B cell (primary cell): ENCODE data around the gene FAM229A. TPM values are rescaled to one million over a fixed set of nuclear protein-coding genes. Genes with fewer than 3 reads are reported as not detected.

Experiments used
- ATAC-seq: fragments of 200-7000 bp; cut with Tn5 transposase; one replicate; pipeline ENCODE4 v1.10.0; 2021; ENCODE audit warnings: low read depth, mild to moderate bottlenecking, moderate number of reproducible peaks, moderate library complexity
- CTCF ChIA-PET: fragments of 350-600 bp; sonication (Branson Sonifier 250); formaldehyde crosslinking; loops from one replicate; lab custom pipeline; 2021; ENCODE audit warnings: antibody characterized with exemption, inconsistent platforms; lab: Charles Lee
- POLR2A ChIA-PET: fragments of 350-600 bp; sonication (Branson Sonifier 250); formaldehyde crosslinking; loops from one replicate; lab custom pipeline; 2021; ENCODE audit warnings: antibody characterized with exemption; lab: Charles Lee
- DNase-seq: peaks from one replicate; pipeline ENCODE4 v3.0.0; 2013
- H2AFZ ChIP-seq: 2 replicates; pipeline ENCODE4 v1.6.1; 2012; ENCODE audit warnings: mild to moderate bottlenecking, low read depth, low read length; ENCODE audit not compliant: insufficient read depth, poor library complexity, severe bottlenecking
- H3K27ac ChIP-seq, 2 donors: 1 replicate in 1 of 2; 2 replicates in 1 of 2; pipeline ENCODE4 v1.5.1; 2012 to 2013; ENCODE audit warnings: low read length in 2 of 2, mild to moderate bottlenecking in 2 of 2, moderate library complexity in 1 of 2
- H3K27me3 ChIP-seq, 4 experiments: fragments of 200-600 bp in 1 of 4; sonication (generic) in 1 of 4; replicated peaks in 1 of 4; 1 replicate in 2 of 4; 2 replicates in 2 of 4; pipeline versions ENCODE4 v1.6.1 to v1.7.0; 2013 to 2016; ENCODE audit warnings: low read length in 3 of 4, mild to moderate bottlenecking in 2 of 4, mixed read lengths in 1 of 4, moderate library complexity in 1 of 4; ENCODE audit not compliant: insufficient read depth in 4 of 4, control insufficient read depth in 3 of 4; ENCODE audit errors: control extremely low read depth in 1 of 4
- H3K36me3 ChIP-seq, 2 experiments: replicated peaks in 1 of 2; 1 replicate in 1 of 2; 2 replicates in 1 of 2; pipeline versions ENCODE4 v1.6.1 to v1.7.1; 2013; ENCODE audit warnings: low read length in 1 of 2; ENCODE audit not compliant: insufficient read depth in 2 of 2, control insufficient read depth in 1 of 2; ENCODE audit errors: control extremely low read depth in 1 of 2, extremely low read depth in 1 of 2
- H3K4me1 ChIP-seq, 2 donors: fragments of 200-600 bp in 1 of 2; sonication (generic) in 1 of 2; 1 replicate in 1 of 2; 2 replicates in 1 of 2; pipeline versions ENCODE4 v1.5.1 to v1.6.1; 2013 to 2017; ENCODE audit warnings: low read length in 2 of 2; ENCODE audit not compliant: control insufficient read depth in 2 of 2, insufficient read depth in 2 of 2
- H3K4me2 ChIP-seq: replicated peaks from 2 replicates; pipeline ENCODE3; 2012; ENCODE audit warnings: mild to moderate bottlenecking, low read depth, low read length; ENCODE audit not compliant: poor library complexity, severe bottlenecking
- H3K4me3 ChIP-seq, 5 experiments: fragments of 200-600 bp in 1 of 5; sonication (generic) in 1 of 5; 1 replicate in 3 of 5; 2 replicates in 2 of 5; pipeline versions ENCODE4 v1.5.1 to v1.7.0; 2011 to 2016; ENCODE audit warnings: low read length in 4 of 5, mild to moderate bottlenecking in 4 of 5, low read depth in 2 of 5, control low read depth in 1 of 5, moderate library complexity in 1 of 5; ENCODE audit not compliant: insufficient read depth in 1 of 5; ENCODE audit errors: control extremely low read depth in 1 of 5, extremely low read depth in 1 of 5
- H3K79me2 ChIP-seq: fragments of 200-600 bp; sonication (generic); one replicate; pipeline ENCODE4 v1.6.0; 2016; ENCODE audit warnings: low read length; ENCODE audit not compliant: control insufficient read depth, insufficient read depth
- H3K9ac ChIP-seq: fragments of 200-600 bp; sonication (generic); 2 replicates; pipeline ENCODE4 v1.6.1; 2017; ENCODE audit warnings: mild to moderate bottlenecking, low read length, moderate library complexity
- H3K9me3 ChIP-seq, 3 donors: one replicate each; pipeline versions ENCODE4 v1.6.1 to v1.7.1; 2013; ENCODE audit warnings: low read length in 2 of 3; ENCODE audit not compliant: control insufficient read depth in 2 of 3, insufficient read depth in 1 of 3; ENCODE audit errors: control extremely low read depth in 1 of 3
- H4K20me1 ChIP-seq: 2 replicates; pipeline ENCODE4 v1.6.0; 2012; ENCODE audit warnings: mild to moderate bottlenecking, low read length; ENCODE audit not compliant: insufficient read depth, control insufficient read depth, poor library complexity, severe bottlenecking
- H3K27ac Mint-ChIP-seq: one replicate; pipeline ENCODE4 v1.8.0; 2021; ENCODE audit warnings: mixed read lengths
- H3K27me3 Mint-ChIP-seq: one replicate; pipeline ENCODE4 v1.8.0; 2021; ENCODE audit warnings: mixed read lengths
- H3K4me1 Mint-ChIP-seq: one replicate; pipeline ENCODE4 v1.8.0; 2021; ENCODE audit warnings: mixed read lengths
- H3K4me3 Mint-ChIP-seq: one replicate; pipeline ENCODE4 v1.8.0; 2021; ENCODE audit warnings: mixed read lengths
- H3K9me3 Mint-ChIP-seq: one replicate; pipeline ENCODE4 v1.8.0; 2022; ENCODE audit warnings: mixed read lengths; ENCODE audit not compliant: insufficient read depth
- CTCF ChIP-seq: fragments of 200-600 bp; IDR thresholded peaks from one replicate; pipeline ENCODE4 v1.8.0; 2022; ENCODE audit warnings: antibody characterized with exemption, mild to moderate bottlenecking
- EZH2 ChIP-seq: IDR thresholded peaks from 2 replicates; pipeline ENCODE4 v1.6.1; 2012; ENCODE audit warnings: borderline replicate concordance, low read depth, mild to moderate bottlenecking, moderate library complexity, low read length; ENCODE audit not compliant: insufficient read depth, poor library complexity, severe bottlenecking
- WGBS: methylation state at CpG from one replicate; pipeline ENCODE4 v1.1.5; 2013; ENCODE audit warnings: missing lambda C conversion rate; ENCODE audit not compliant: insufficient coverage; 5-methylcytosine and 5-hydroxymethylcytosine counted together
- intact Hi-C: fragments of 100-400 bp; cut with micrococcal nuclease; formaldehyde crosslinking; loops from one replicate; pipeline ENCODE4 v1.10.0; 2022
- polyA plus RNA-seq: library from polyadenylated mRNA; depleted of rRNA; stranded (reverse); fragments of >200 nt; gene quantifications from 2 replicates; pipeline ENCODE4 v1.2.3, GENCODE V29; 2012
- total RNA-seq, 2 donors: library from RNA; stranded (reverse); fragments of 120-200 nt in 1 of 2; gene quantifications; 1 replicate in 1 of 2; 2 replicates in 1 of 2; pipeline versions ENCODE4 v1.2.3 to v1.2.4, GENCODE V29; 2013 to 2022

Gene FAM229A
- total and polyA plus RNA-seq, 2 donors (not counting 1 experiment from before 2014, with no cell fraction given) = 33.3 to 33.8 TPM

- H3K9me3 ChIP-seq = no peaks in the 10 kb centered on the region
- ChIA-PET CTCF (interaction anchor here (0.7 to 6.2 kb wide), 16 partner anchors 9 to 183 kb away, joined by 3 to 71 read pairs (median 4); partner anchors contain the start of gene CCDC28B), POLR2A (interaction anchor here (0.5 to 3.9 kb wide), 13 partner anchors 8 to 338 kb away, joined by 3 to 53 read pairs (median 13); partner anchors contain the start of genes BSDC1, FAM167B, HDAC1 and LCK)
- no peaks in the 10 kb centered on the region for H3K27me3 ChIP-seq
- ATAC-seq (peak; percentile 46), DNase-seq (peak; percentile 89)
- peak overlapping the region; percentile 60 to 67 for H3K27ac ChIP-seq
- H3K4me1 ChIP-seq = peaks cover 57 to 61% of the 10 kb centered on the region in 2 donors
- no peaks in the 10 kb centered on the region for H3K9me3 Mint-ChIP-seq
- peaks cover 56% of the 10 kb centered on the region for H3K4me1 Mint-ChIP-seq
- H3K79me2 ChIP-seq = peaks cover 16% of the 10 kb centered on the region
- H3K27ac Mint-ChIP-seq = peak overlapping the region; percentile 92
- H3K4me3 Mint-ChIP-seq = peak overlapping the region; percentile 88
- H4K20me1 ChIP-seq = peaks cover 35% of the 10 kb centered on the region
- H3K4me3 ChIP-seq = peak overlapping the region in 3 of 5 experiments; percentile 17 to 75 (median 70)
- intact Hi-C loops = loop anchor here (1.0 to 5.0 kb wide), 6 partner anchors 14 to 136 kb away; partner anchors contain the start of genes BSDC1, CCDC28B, EIF3I and TMEM234
- TF ChIP-seq EZH2 (no peak), CTCF (no peak)
- peak overlapping the region; percentile 89 for H3K4me2 ChIP-seq
- H3K27me3 Mint-ChIP-seq = no peaks in the 10 kb centered on the region
- no peak overlapping the region for H2AFZ ChIP-seq
- H3K9ac ChIP-seq = peak overlapping the region; percentile 75
- WGBS = 29% methylated on average over 5 of the region's 8 CpGs
- H3K36me3 ChIP-seq = peaks cover 1 to 18% of the 10 kb centered on the region in 2 experiments
Measured at GRCh38 chr1:32336963-32337675, 25.2 kb downstream of the FAM229A start.
